NCI-H526 treated with DMSO at 0.1 percent for 48 hours (cell line): ENCODE measurements around the gene VANGL1.

ENCODE experiments used
- DNase-seq: peaks from one replicate; lab custom pipeline; 2025; lab: John Stamatoyannopoulos, UW

VANGL1 gene

GRCh38 chr1:115669002-115669673 is 27.4 kb downstream of the VANGL1 start:
- DNase-seq = no peak

GRCh38 chr1:115669886-115670285 is 28.1 kb downstream of the VANGL1 start:
- no peak for DNase-seq

DNA sequence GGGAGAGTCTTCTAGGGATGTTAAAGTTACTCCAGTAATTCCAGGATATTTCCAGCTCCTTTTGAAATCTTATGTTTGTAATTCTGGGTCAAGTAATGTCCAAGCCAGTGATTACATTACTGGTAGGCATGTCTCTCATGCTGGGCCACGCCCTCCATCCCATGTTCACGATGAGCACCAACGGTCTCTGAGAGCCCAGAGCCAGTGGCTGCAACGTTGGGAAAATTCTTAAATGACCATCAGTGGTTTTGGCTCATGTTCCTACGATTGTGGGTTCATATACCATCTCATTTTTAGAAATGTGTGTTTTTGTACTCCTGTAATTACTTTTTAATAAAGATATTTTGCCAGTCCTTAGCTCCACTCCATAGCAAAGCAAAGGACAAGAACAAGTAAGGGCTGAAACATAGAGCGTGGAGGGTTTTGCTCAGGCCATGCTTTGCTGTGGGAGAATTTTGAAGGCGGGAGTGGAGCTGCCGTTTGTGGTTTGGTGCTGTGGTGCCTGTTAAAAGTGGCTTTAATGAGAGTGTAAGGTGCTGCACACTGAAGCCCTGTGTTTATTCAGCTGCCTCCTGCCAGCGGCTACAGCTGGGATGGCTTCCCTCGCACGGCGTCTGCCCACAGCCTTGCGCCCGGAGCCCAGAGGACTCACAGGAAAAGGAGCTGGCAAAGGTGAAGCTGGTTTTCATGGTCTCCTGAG is 28.9 kb downstream of the VANGL1 start:
- DNase-seq = peak; percentile 92

GRCh38 chr1:115671176-115671934 is 29.6 kb downstream of the VANGL1 start:
- DNase-seq = peak; percentile 62

GRCh38 chr1:115672224-115673009 is 30.6 kb downstream of the VANGL1 start:
- no peak for DNase-seq

DNA sequence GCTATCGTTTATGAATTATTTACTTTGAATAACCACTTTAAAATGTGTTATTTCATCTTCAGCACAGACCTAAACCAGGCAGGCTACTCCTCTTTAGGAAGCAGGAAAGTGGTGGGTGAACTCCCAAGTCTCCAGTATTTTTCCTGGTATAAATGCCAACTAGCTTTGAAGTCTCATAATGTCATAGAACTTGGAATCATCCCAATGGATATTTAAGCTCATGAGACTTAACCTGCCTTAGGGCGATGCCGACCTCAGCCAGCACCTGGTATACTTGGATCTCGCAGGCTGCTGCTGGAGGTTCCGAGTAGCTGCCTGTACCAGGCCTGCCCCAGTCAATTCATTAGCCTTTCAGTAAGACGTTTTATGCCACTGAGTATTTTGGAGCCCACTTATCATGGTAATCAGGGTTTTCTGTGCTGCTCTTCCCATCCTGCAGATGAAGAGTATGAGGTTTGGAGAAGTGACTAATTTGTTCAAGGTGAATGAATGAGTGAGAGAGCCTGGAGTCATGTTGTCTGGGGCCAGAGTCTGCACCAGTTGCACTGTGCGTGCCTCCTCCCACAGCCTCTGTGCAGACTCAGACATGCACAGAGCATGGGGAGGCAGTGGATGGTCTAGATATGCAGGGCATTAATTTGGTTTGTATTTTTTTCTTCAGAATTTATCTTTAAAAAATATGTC is 34.9 kb downstream of the VANGL1 start:
- no peak for DNase-seq

- no peak for DNase-seq
Measured at GRCh38 chr1:115677182-115677555, 35.4 kb downstream of the VANGL1 start.

DNA sequence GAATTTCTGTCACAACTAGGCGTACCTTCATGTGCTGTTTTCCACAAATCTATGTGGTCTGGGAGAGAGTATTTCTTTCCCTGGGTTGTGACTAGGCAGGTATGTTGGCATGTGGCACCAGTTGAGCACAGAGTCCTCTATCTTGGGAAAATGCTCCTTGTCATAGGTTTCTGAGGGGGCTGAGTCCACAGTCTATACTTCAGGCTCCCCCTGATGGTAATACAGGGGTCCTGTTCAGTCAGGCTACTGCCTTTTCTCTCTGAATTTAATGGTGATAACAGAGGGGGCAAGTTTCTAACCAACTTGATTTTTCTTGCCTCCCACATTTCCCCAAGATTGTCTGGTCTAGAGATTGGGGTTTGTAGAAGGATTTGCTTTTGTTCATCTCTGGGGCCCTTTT is 35.8 kb downstream of the VANGL1 start:
- DNase-seq = no peak

- DNase-seq = no peak
Measured at GRCh38 chr1:115678141-115678540, 36.4 kb downstream of the VANGL1 start.

DNA sequence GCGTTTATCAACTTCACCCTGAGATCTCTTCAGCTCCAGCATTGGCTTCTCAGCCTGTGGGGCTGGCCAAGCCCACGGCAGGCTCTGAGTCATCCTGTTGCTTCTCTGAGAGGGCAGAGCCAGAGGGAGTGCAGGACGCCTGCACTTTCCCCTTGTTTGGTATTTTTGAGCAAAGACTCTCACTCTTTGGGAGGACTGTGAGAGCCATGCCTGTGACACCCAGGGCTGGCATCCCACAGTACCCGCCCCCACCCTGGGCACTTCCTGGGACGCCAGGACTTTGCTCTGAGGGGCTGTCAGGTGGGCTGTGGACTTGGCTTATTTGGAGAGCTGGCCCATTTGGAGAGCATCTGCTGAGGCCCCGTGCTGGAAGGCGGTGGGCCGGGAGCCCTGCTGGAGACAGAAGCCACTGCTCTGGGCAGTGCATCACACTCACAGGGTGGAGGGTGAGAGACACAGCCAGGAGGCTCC is 37.4 kb downstream of the VANGL1 start:
- no peak for DNase-seq

GRCh38 chr1:115680730-115681111 is 39.0 kb downstream of the VANGL1 start:
- DNase-seq = no peak

- no peak for DNase-seq
Measured at GRCh38 chr1:115682792-115683191, 41.0 kb downstream of the VANGL1 start.

DNA sequence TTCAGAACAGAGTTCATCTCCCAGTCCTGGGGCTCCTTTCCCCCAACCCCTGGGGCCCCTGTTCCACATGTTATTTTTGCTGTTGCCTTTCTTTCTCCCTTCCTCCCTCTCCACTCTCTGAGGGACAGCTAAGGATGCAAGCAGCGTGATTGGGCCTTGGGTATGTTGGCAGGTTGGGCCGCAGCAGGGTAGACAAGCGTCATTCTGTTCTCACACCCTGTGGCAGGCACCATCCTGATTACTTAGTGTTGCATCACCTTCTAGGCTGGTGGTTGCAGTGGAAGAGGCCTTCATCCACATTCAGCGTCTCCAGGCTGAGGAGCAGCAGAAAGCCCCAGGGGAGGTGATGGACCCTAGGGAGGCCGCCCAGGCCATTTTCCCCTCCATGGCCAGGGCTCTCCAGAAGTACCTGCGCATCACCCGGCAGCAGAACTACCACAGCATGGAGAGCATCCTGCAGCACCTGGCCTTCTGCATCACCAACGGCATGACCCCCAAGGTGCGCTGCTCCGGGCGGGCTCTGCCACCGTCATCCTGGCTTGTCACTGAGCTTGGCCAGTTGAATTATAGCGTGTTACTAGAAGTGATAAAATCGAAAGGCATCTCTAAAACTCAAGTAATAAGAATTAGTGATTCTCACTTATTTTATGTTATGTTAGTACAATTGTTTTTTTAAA is 43.4 kb downstream of the VANGL1 start:
- no peak for DNase-seq

DNA sequence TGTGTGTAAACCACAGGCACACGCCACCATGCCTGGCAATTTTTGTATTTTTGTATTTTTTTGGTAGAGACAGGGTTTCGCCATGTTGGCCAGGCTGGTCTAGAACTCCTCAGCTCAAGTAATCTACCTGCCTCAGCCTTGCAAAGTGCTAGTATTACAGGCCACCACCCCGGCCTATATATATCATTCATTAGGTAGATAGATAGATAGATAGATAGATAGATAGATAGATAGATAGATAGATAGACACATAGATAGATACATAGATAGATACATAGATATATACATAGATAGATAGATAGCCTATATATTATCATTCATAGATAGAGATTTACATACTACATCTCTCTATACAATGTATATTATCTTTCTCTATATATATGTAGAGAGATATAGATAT is 46.0 kb downstream of the VANGL1 start:
- no peak for DNase-seq

GRCh38 chr1:115690972-115691371 is 49.2 kb downstream of the VANGL1 start:
- DNase-seq = no peak

GRCh38 chr1:115692224-115692623 is 50.5 kb downstream of the VANGL1 start:
- no peak for DNase-seq

DNA sequence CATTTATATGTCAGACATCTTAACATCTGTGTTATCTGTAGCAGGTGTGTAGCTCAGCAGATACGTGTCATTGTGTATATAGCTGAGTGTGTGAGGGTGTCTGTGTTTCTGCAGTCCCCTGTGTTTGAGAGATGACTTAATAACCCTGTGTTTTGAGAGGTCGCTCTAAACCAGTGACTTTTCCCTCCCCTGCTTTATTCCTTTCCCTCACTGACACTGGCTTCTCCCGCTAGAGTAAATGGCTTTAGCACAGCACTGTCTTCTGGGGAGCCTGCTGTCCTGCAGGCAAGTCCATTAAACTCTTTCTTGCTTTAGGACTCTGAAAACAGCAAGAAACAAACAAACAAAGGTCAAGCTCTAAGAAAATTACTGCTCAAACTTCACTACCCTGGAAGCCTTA is 53.0 kb downstream of the VANGL1 start:
- DNase-seq = no peak

- DNase-seq = no peak
Measured at GRCh38 chr1:115697619-115698018, 55.8 kb downstream of the VANGL1 start.

DNA sequence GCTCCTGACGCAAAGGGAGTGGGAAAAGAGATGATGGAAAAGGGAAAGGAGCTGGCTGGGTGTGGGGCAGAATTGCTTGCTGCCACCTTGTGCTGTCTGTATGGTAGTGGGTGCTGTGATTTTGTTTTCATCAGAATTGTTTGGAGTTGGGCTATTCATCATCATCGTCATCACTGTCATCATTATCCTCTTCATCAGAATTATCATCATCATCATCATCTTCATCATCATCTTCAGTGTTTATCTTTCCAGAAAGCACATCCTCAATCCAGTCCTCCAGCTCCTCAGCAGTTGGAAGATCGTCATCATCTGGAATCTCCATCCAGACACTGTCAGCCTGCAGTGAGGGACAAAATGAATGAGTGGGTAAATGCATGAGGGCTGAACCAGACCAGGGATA is 59.3 kb downstream of the VANGL1 start:
- no peak for DNase-seq

DNA sequence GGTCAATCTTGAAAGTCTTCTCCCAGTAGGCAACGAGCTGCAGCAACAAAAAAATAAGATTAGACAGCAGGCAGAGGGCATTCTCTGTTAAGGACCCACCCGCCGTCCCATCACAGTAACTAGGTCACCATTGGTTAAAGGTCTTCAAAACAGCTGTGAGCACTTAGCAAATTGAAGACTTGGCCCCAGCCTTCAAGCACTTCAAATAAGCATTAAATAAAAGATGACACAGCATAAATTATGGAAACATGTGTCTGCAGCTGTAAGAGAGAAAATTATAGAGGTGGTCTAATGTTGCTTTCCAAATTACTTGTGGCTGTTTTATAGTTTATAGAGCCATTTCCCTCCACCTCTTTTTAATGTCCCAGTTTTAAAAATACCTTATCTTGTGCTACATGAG is 61.2 kb downstream of the VANGL1 start:
- DNase-seq = no peak
